GM21723 (cell line): ENCODE measurements around the gene FRMD6.

ENCODE experiments used
- ATAC-seq: cut with Tn5 transposase; IDR thresholded peaks from one replicate; pipeline ENCODE4 v1.9.1; 2021; ENCODE audit warnings: mild to moderate bottlenecking, moderate library complexity; ENCODE audit not compliant: unreplicated experiment

FRMD6 gene

DNA sequence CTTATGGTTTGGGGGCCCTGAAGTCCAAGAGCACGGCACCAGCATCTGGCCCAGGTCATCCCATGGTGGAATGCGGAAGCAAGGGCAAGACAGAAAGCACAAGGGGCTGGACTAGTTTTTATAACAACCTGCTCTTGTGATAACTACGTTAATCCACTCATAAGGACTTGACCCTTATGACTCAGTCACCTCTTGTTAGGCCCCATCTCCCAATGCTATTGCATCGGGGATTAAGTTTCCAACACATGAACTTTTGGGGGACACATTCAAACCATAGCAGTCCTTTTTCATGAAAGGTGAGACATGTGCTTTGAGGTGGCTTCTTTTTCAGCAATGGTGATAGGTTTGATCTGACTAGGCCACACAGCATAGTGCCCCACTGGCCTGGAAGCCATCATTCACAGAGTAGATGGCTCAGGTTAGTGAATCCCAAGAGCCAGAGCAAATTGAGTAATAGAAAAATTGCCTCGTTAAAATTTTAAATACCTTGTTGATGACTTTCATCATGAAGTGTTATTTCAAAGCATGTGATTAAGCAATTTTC, 12.1 kb downstream of the FRMD6 start:
- no peak for ATAC-seq

DNA sequence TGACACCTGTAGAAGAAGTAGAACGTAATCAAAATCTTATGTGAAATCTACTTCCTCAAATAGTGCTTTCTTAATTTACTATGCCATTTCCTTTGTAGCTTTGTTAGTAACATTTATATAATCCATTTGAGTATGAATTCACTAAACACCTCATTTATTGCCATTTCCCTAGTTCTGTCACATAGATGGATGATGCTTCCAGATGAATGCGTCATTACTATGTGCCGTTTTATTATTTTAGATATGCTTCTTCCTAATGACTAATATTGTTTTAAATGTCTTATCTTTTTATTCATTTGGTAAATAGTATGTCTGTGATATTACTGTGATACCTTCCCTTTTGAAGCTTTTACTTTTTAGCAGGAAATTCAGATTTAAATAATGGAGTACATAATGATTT, 14.4 kb downstream of the FRMD6 start:
- no peak for ATAC-seq

DNA sequence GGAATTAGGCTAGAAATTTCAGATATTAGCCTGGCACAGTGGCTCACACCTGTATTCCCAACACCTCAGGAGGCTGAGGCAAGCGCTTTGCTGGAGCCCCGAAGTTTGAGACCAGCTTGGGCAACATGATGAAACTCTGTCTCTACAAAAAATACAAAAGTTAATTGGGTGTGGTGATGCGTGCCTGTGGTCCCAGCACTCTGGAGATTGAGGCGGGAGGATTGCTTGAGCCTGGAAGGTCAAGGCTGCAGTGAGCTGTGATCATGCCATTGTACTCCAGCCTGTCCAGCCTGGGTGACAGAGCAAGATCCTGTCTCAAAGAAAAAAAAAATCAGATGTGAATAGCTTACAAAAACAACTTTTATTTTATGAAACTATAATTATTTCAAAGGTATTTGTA, 15.1 kb downstream of the FRMD6 start:
- ATAC-seq = no peak

- ATAC-seq = no peak
Measured at GRCh38 chr14:51668870-51669269, 17.2 kb downstream of the FRMD6 start.

DNA sequence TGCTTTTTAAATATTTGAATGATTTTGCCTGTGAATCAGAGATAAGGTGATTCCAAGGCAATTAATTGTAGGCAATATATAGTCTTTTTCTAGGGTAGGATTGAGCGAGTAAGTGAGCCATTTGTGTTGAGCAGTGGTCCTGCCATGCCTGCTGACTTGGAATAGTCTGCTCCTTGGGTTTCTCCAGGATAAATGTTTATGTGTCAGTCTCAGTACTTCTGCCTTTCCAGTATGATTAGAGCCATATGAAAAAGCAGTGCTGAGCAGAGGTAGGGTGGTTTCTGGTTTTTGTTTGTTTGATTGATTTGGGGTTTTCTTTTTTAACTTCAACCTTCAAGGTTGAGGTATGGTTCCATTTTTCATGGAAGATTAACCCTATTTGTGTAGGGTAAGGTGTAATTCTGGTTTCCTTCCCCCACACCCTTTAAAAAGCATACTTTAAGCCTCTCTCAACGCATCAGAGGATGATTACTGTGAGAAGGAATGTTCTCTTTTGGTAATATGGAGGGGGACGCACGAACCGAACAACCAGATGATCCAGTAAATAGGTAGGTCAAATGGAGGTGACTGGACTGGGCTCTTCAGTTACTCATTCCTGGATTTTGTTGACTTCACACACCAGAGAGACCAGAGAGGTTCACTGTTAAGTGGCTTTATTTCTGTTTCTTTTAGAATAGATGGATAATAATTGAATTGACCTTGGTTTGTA, 22.7 kb downstream of the FRMD6 start:
- no peak for ATAC-seq

- no peak for ATAC-seq
Measured at GRCh38 chr14:51676549-51676948, 24.8 kb downstream of the FRMD6 start.

DNA sequence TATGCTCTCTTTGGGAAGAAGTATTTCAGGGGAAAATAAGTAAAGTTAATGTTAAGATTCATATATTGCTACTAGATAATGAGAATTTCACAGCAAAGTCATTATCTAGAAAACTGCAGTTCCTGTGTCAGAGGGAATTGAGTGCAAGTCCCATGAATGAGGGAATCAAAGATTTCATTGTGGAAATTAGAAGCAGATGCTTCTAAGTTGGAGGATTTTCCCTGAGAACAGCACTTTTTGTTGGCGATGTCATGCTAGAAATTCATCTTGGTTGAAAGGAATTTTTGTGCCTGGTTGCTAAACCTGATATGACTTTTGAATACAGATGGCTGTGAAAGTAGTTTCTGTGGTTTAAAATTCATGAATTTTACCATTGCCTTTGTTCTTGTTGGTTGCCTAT, 25.6 kb downstream of the FRMD6 start:
- ATAC-seq = no peak

- no peak for ATAC-seq
Measured at GRCh38 chr14:51677738-51678137, 26.0 kb downstream of the FRMD6 start.

- no peak for ATAC-seq
Measured at GRCh38 chr14:51680031-51680430, 28.3 kb downstream of the FRMD6 start.

DNA sequence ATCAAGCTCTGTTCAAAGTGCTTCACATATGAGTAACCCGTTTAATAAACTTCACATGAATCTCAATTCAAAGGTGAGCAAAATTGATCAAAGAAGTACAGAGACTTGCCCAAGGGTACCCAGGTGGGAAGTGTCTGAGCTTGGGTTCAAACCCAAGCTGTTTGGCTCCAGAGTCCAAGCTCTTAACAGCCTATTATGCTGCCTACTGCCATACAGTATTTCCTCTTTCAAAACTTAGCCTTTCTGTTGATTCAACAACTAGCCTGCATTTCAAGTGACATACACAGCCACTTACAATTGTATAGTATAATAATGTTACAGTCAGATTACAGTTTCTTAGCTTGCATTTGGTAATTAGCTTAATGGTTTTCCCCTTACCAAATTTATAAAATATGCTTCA, 29.7 kb downstream of the FRMD6 start:
- no peak for ATAC-seq

GRCh38 chr14:51682411-51682810, 30.7 kb downstream of the FRMD6 start:
- ATAC-seq = no peak

- ATAC-seq = no peak
Measured at GRCh38 chr14:51684760-51685159, 33.0 kb downstream of the FRMD6 start.

DNA sequence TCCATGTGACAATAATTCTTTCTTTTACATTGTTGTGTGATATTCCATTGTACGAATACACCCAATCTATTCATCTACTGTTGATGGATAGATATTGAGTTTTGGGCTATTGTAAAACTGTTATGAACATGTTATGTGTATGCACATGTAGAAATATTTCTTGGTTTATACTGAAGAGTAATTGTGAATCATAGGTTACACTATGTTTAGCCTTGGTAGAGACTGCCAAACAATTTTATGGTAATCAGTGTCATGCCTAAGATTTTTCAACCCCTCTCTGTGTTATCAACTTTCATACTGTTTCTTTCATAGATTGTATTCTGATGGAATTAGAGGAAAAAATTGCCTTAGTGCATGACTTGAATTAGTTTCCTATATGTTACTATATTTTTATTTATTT, 39.5 kb downstream of the FRMD6 start:
- no peak for ATAC-seq

- no peak for ATAC-seq
Measured at GRCh38 chr14:51692646-51693045, 40.9 kb downstream of the FRMD6 start.

- ATAC-seq = no peak
Measured at GRCh38 chr14:51697848-51698247, 46.1 kb downstream of the FRMD6 start.

DNA sequence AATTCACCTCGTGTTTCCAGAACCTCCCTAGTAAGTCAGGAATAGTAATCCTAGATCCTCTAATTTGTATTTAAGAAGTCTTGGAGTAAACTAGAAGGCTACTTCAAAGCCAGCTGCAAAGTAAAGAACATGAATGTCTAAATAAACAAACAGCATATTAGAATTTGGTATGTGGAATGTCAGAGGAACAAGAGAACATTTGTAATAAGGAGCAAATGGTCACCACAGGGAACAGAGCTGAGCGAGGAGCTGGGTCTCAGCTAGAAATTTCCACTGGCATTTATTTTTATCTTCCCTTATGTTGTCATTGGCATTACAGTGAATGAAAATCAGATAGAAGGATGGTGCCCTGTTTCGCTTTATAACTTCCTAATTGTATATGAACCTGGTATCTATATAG, 50.2 kb downstream of the FRMD6 start:
- ATAC-seq = no peak

GRCh38 chr14:51703787-51704186, 52.1 kb downstream of the FRMD6 start:
- ATAC-seq = no peak

DNA sequence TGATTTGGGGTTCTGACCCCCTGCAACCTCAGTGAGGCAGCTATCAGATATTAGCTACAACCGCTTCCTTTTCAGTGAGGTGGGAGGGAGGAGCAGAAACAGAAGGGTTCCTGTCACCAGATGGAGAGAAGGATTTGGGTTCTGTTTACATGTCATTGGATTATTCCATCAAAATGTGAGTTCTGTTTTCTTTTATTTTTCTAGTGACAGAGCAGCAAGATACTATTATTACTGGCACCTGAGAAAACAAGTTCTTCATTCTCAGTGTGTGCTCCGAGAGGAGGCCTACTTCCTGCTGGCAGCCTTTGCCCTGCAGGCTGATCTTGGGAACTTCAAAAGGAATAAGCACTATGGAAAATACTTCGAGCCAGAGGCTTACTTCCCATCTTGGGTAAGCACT, 52.8 kb downstream of the FRMD6 start:
- no peak for ATAC-seq

DNA sequence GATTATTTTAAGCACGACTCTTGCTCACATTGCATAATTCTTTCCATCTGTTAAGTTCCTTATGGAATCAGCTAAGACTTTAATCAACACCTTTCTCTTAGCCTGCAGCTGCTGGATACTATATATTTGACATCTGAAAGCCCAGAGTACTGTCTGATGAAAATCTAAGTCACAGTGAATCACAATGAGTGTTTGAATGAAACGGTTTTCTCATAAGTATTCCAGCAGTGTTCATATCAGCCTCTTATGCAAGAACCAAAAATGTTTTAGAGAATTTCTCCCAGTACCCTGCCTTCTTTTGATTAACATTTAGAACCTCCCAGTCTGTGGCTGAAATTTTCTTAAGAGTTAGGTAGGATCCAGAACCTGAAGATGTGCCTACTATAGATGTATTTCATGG, 55.6 kb downstream of the FRMD6 start:
- no peak for ATAC-seq

- ATAC-seq = no peak
Measured at GRCh38 chr14:51711505-51711904, 59.8 kb downstream of the FRMD6 start.

DNA sequence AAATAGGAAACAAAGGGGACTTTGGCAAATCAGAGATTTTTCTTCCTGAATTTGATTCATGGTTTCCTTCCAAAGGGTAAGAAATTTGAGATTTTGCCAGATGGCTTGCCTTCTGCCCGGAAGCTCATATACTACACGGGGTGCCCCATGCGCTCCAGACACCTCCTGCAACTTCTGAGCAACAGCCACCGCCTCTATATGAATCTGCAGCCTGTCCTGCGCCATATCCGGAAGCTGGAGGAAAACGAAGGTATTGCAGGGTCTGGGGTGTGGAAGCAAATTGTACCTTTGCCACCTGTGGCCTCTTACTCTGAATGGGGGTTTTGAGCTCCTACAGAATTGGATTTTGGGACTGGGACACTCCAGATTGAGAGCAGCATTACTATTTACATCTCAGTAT, 63.5 kb downstream of the FRMD6 start:
- ATAC-seq = no peak

DNA sequence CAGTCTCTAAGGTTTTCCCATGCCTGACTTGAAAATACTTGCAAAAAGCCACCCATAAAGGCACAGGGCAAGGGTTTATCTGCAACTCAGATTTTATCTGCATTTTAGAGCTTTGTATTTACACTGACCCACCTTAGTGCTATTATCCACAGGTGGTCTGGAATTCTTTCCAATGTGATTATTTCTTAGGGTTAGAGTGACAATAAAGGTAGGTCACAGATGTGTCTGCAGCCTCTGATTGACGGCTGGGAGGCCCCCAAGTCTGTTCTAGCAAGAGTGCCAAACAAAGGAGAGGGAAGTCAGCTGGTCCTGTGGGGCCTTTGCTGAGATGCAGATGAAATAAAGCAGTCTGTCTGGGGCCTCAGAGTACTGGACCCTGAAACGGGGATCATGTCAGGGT, 64.0 kb downstream of the FRMD6 start:
- no peak for ATAC-seq

- ATAC-seq = no peak
Measured at GRCh38 chr14:51716610-51717009, 64.9 kb downstream of the FRMD6 start.
